Activated T-helper 1 cell treated with anti-CD3 and anti-CD28 coated beads, Interleukin-2, amount 50 U/mL, for 16 hours (primary cell): Measurements from ENCODE around the gene KCND3.

Experiments
- DNase-seq, 2 donors: peaks; one replicate each; pipeline ENCODE4 v3.0.0-alpha.2; 2020; ENCODE audit warnings: low read depth in 1 of 2, low spot score in 1 of 2

KCND3 gene

DNA sequence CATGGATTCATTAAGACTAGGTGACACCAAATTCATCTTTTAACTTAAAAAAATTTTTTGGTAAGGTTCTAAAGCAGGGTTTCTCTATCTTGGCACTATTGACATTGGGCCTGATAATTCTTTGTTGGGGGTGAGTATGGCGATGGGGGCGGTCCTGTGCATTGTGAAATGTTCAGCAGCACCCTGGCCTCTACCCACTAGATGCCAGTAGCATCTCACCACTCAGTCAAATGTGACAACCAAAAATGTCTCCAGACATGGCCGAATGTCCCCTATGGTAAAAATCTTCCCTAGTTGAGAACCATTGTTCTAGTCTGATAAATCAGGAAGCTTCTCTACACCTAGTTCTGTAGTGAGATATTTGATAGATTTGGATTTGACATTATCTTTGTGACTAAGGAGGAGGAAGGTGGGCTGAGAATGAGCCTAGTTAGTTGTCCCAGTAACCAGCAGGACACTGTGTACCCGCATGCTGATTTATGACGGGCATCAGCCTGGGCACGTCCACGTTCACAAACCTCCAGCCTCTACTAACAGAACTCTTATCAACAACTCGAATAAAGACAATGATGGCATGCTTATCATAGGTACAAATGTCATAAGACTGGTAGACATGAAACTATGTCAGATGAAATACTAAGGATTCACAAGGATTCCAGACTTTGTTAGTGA lies 104.6 kb downstream of the KCND3 start:
- DNase-seq, result no peak

DNA sequence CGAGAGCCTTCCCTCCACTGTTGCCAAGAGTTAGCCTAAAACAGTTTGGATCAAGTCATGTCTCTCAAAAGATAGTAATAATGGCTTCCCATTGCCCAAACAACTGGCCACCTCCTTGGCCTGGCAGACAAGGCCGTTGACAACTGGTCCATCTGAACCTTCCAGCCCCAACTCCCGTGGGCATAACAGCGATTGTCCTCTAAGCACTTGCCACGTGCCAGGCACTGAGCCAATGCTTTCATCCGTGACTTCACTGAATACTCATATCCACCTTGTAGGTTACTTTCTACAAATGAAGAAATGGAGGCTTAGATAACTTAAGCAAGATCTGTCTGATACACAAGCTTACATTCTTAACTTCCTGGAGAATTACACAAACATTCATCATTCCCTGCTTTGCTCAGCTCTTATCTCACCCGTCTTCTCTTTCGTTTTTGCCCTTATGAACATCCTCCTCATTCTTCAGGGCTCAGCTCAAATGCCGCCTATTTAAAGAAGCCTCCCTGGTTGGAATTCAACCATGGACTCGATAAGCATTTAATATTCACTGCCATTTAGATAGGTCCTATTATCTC lies 106.4 kb downstream of the KCND3 start:
- DNase-seq, result no peak

DNA sequence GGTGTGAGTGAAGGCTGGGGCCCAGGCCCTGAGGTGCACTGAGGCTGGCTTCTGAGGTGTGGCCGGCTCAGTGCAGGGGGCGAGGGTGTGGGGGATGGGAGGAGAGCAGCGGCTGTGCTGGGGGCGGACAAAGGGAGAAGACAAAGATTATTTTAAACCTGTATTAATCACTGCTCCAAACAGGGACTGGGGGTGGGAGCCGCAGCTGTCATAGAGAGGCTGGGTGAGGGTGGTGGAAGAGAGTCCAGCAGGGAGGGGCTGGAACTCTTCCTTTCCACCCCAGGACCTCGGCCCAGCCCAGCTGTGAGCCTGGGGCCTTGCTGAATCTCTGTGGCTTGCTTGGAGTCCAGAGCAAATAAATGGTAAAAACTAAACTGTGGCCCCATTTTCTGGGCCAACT lies 106.9 kb downstream of the KCND3 start:
- DNase-seq, result no peak

DNA sequence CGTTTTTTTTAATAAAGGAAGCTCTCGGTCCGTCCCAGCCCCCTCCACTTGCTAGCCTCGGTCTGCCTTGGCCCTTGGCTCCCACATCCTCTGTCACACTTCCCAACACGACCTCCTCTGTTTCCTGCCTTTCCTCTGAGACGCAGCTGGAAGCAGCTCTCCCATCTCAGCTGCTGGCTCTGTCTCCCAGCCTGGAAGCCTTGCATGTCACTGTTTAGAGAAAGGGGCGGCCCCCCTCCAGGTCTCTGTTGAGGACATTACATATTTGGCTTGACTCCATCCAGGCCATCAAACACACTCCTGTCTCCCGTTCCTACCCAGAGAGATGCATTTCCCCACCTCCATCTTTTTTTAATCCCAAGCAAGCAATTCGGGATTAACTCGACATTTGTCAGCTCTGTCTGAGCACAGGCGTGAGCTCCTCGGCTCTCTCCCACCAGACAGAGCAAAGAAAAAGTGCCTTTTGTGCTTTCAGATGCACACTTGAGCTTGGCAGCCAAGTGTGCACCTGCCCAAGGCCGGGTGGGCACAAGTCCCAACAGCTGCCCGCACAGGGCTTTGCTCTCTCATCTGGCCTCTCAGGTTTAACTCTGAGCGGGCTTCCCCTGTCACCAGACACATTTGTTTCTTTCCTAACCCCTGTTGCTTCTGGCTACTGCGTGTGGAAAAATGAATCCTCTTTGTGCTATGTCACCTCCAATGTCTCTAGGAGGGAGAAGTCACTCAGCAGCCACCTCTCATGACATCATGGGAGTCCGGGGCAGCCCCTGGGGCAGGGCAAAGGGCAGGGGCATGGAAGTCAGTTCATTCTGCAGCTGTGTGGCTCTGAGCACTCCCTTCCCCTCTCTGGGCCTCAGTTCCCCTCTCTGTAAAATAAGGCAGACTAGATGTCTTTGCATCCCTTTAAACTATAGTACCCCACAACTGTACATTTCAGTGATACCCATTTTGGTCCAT lies 108.3 kb downstream of the KCND3 start:
- no peak for DNase-seq

DNA sequence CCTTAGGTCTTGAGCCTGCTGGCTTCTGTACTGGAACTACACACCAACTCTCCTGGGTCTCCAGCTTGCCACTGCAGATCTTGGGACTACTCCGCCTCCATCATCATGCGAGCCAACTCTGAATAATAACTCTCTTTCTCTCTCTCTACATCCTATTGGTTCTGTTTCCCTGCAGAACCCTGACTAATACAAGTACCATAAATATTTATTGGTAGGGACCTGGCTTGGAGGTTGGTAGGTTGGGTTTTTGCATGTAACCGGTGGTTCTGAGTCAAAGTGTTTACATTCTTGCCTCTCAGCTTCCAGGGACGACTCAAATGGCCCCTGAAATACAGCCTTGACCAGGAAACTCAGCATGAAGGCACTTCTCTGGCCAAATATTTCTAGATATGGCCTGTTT lies 110.4 kb downstream of the KCND3 start:
- DNase-seq, result no peak

DNA sequence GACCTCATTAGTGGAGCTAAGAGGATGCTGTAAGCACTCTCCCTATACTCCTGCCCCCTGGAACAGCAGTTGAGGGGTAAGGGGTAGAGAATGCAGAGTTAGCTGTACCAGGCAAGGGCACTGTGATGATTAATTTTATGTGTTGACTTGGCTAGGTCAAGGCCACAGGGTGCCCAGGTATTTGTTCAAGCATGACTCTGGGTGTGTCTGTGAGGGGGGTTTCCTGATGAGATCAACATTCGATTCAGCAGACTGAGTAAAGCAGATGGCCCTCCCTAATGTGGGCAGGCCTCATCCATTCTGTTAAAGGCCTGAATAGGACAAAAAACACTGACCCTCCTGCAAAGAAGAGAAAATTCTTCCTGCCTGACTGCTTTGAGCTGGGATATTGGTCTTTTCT lies 110.8 kb downstream of the KCND3 start:
- DNase-seq, result no peak

DNA sequence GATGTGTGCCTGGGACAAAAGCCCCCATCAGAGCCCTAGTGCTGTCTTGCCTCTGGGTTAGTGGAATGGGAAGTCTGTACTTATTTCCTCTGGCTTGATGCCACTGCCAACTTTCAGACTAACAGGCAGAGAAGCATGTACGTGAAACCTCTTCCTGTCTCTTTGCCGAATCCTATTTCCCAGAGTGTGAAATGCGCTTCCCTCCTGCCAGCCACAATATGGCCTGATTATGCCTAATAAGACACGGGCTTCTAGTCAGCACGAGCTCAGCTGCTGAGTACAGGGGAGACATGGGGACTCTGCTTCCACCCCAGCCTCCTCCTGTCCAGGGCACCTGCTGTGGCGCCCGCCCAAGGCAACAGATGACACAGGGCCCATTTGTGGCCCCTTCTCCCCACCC lies 111.4 kb downstream of the KCND3 start:
- no peak for DNase-seq

DNA sequence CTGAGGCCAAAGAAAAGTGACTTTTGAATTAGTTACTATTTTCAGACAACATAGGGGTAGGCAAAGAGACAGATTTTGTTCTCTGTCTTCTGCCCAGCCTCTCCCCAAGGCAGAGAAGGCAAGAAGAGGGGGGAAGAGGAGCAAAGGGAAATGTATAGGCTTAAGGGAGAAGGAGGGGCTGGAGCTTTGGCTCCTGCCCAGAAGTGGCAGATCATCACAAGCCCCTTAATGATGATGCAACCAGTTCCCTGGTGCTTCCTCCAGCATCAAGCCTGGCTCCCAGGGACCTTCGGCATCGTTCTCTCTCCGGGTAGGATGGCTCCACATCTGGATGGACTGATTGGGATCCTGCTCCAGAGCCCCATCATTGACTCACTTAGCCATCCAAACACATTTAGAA lies 112.8 kb downstream of the KCND3 start:
- DNase-seq, result no peak

DNA sequence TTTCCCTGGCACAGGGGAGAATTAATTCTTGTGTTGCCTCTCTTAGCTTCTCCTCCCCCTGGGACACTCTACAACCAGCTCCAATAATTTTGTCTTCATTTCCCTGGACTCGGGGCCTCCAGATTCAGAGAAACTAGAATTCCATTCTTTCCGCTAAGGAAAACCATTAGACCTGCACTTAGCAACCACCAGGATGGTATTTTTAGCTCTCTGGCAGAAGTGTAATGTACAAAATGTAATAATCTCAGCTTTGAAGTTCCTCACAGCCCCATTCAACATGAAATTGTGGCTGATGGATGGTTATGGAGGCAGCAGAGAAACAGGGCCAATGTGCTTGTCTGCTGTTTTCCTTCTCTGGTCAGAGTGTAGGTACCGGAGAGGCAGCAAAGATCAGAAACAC lies 113.8 kb downstream of the KCND3 start:
- DNase-seq, result no peak

DNA sequence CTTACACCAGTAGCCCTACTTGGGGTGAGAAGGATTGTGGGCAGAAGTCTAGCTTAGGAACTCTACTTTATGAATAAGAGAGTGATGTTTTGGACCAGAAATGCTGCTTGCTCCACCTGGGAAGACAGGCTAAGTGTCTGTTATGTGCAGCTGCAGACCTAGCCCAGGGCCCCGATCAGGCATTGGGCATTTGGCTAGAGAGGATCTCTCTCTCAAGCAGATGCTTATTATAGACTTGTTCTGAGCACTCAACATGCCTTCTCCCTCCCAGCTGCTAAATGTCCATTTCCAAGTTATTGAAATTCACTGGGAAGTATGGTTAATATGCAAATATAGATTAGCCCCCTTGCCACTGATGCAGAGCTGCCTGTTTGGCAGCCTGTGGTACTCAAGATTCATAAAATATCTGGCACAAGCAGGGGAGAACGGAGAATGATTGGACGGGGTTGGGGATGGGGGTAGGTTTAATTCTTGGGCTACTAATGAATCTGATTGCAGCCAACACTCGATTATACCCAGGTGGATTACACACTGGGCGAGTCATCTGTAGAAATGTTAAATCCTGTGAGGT lies 115.9 kb downstream of the KCND3 start:
- no peak for DNase-seq

DNA sequence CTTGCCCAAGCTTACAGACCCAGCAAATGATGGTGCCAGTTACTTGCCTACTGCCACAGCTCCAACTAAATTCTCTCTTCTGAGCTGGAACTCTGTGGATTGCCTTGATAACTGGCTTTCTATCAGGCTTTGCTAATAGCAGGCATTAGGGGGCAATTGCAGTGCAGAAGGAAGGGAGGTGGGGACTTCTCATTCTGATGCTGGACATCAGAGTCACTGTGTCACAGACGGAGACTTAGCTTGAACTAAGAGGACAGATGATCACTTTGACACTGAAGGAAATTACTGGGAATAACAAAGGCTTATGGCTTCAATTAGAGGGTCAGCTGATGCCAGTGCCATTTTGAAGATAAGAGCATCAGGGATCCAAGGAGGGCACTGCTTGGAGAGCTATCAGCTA lies 119.3 kb downstream of the KCND3 start:
- DNase-seq, result no peak

DNA sequence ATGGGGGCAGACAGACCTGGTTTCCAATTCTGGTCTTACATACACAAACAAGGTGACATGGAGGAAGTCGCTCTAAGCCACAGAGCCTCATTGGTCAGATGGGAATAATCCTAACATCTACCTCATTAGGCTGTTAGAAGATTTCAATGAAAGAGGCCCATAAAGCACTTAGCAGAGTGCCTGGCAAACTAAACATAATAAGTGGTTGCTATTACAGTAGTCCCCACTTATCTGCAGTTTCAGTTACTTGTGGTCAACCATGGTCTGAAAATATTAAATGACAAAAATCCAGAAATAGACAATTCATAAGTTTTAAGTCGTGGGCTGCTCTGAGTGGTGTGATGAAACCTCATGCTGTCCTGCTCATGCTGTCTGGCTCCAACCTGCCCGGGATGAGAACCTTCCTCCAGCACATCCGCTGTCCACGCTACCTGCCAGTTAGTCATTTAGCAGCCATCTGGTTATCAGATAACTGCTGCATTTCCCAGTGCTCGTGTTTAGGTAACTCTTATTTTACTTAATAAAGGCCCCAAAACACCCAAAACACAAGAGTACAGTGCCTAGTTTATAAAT lies 121.5 kb downstream of the KCND3 start:
- DNase-seq, result no peak

DNA sequence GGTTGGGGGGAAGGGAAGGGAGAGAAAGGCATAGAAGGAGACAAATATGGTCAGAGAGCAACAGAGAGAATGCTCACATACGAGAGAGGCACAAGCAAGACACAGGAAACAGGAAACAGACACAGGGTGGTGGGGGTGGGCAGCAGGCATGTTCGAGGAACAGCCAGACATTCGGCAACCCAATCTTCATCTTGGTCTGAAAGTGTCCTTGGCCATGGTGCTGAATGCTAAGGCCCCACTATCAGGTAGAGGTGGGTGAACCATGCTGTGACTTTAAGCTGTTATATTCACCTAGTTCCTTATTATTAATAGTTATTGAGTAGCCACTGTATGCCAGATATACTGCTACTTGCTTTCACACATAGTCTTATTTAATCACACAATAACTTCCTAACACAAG lies 124.6 kb downstream of the KCND3 start:
- DNase-seq, result no peak

DNA sequence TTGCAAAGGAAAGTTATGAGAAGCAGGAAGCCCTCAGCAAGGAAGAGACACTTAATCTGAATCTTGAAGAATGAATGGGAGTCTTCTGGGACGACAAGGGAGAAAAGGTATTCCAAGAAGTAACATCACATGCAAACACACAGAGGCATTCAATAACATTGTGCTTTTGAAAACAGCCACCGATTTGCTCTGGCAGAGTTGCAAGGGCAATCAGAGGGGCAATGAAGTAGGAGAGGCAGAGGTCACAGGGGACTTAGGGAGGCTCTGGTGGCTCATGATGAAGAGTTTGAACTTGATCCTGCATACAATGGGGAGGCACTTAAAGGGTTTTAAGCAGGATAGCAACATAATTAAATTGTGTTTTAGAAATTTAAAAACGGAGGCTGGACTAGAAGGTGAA lies 126.1 kb downstream of the KCND3 start:
- no peak for DNase-seq

DNA sequence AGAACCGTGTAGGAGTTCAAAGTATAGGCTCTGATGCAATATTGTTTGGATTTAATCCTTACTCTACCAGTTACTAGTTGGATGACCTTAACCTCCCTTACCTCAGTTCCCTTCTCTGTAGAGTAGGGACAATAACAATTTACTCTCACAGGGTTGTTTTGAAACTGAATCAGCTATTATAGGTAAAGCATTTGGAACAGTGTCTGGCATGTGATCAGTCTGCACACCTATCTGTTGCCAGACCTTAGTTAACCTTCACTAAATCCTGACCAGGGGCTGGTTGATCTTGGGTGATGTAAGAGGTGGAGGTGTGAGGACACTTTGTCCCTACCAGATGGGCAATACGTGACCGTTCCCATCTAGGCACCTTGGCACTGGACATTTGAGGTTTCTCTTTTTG lies 126.9 kb downstream of the KCND3 start:
- DNase-seq, result no peak

DNA sequence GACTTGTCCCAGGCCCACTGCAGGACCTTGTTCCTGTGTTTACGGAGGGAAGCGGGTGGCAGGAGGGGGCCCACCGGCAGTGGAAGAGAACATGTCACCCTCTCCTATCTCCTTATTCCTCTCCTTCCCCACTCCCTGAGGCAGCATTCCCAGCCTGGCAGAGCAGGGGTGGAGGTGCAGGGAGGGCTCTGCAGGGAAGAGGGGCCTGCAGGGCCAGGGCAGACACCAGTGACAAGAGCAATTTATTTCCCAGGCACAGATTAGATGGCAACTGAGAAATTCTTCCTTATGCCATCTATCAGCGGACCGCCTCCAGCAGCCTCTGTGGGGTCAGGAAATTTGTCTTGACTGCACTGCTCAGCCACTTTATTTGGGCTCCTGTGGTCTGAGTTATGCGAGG lies 127.9 kb downstream of the KCND3 start:
- DNase-seq, result no peak

DNA sequence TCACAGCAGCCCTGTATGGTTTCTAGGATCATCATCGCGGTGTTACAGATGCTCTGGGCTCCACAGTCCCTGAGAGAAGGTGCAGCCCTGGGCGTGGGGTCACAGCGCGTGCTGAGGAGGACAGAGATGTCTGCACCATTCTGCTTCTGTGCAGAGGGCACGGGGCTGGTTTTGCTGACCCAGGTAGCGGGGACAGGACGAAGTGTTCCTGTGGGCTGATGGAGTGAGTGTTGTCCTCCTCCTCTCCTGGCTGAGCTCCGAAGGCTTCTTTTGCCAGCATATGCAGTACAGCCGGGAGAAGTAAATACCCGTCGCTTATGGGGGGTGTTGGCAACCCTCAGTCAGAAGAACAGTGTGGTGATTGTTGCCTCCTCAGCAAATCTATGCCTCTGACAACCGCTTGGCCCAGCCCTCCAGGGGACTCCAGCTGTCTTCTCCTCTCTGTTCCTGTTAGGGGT lies 132.2 kb downstream of the KCND3 start:
- no peak for DNase-seq

DNA sequence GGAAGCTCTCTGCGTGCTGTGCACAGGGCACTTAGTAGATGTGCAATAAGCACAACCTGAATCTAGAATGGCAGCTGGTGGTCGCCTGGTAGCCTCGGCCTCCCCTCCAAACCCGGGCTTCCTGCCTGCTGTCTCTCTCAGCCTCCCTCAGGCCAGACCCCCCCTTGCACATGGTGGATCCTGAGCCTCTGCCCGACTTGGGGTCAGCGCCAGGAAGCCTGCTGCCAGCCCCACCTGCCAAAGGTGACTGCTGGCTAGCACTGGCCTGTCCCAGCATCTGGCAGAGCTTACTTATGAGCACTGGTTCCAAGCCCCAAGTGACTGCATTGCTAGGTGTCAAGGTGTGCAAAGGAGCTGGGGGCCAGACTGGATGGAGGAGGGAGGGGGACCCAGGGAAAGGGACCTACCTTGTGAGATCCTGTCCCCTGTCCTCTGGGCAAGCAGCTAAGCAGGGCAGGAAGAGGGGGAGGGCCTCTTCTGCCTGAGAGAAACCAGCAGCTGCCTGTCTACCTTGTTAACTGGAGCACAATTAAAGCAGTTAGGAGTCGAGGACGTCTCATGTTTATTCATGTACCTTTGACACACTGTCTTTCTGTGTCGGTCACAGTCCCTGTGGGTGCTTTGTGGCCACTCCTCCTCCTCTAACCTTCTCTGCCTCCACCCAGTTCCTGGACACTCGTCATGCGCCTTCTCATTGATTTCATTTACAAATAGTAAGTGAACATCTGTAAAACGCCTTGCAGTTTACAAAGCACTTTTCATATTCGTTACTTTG lies 132.9 kb downstream of the KCND3 start:
- no peak for DNase-seq

DNA sequence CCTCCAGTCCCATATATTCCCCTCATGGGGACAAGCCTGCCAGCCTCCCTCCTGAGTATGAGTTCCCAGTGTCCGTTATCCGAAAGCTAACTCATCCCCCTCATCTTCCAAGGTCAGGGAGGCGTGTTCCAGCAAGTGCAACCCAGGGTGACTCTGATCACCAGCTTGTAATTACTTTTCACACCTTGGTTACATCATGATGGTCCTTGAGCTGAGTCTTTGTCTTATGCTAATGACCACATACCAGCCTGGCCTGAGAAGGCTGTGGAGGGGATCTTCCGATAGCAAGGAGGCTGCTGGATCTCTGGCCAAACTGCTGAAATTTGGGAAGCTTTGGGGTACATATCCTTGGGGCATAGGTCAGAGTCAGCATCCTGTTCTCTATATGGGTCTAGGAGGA lies 134.2 kb downstream of the KCND3 start:
- no peak for DNase-seq

DNA sequence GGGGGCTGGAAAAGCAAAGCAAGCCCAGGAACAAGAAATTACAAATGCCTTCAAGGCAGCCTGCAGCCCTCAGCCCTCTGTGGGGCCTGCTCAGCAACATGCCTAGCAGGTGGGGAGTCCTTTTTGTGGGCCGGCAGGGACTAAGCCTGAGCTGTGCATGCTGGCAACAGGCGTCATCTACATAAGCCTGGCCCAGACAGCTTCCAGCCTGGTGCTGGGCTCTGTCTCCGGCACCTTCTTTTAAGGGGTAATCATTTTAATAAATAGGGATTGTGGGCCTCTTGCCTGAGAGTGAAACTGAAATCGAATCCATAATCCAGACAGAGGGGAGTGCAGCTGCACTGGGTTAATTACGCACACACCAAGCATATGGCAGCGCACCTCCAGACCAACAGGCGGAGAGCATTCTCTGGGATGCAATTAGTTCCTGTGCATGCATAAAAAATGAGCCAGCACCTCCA lies 137.2 kb downstream of the KCND3 start:
- no peak for DNase-seq

DNA sequence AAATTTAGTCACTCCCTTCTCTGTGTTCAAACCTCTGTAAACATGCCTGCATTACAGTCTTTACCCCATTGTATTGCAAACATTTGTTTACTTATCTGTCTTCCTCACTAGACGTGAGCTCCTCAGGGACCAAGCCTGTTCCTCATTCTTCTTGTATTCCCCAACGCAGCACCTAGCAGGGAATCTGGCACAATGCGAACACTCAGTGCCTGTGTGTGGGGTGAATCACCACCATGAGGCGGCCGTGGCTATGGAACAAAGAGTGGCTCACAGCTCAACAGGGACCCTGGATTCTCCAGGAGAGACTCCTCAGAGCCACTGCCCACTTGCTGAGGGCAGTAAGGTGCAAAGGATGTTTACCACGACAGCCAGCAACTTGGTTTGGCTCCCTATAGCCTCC lies 137.9 kb downstream of the KCND3 start:
- DNase-seq, result no peak
